Activated CD8-positive, alpha-beta memory T cell treated with anti-CD3 and anti-CD28 coated beads, Interleukin-2, amount 50 U/mL, for 1 hour (primary cell): Measurements from ENCODE around the gene C1orf105.

Experiments
- DNase-seq: peaks from one replicate; pipeline ENCODE4 v3.0.0-alpha.2; 2020; ENCODE audit errors: extremely low read depth

The C1orf105 gene

GRCh38 chr1:172457479-172458130, 37.1 kb downstream of the C1orf105 start:
- no peak for DNase-seq

GRCh38 chr1:172460177-172460576, 39.7 kb downstream of the C1orf105 start:
- DNase-seq: no peak

GRCh38 chr1:172460887-172461315, 40.4 kb downstream of the C1orf105 start:
- DNase-seq: no peak

GRCh38 chr1:172465617-172466016, 45.1 kb downstream of the C1orf105 start:
- DNase-seq: no peak

GRCh38 chr1:172466795-172467407, 46.4 kb downstream of the C1orf105 start:
- DNase-seq: no peak

GRCh38 chr1:172467446-172467845, 47.0 kb downstream of the C1orf105 start:
- no peak for DNase-seq

GRCh38 chr1:172468296-172468695, 47.8 kb downstream of the C1orf105 start:
- no peak for DNase-seq

- no peak for DNase-seq
Observed at GRCh38 chr1:172469717-172470116, 49.2 kb downstream of the C1orf105 start.

- DNase-seq: no peak
Observed at GRCh38 chr1:172470149-172470548, 49.7 kb downstream of the C1orf105 start.

GRCh38 chr1:172471666-172472065, 51.2 kb downstream of the C1orf105 start:
- DNase-seq: no peak

- DNase-seq: no peak
Observed at GRCh38 chr1:172472495-172472894, 52.0 kb downstream of the C1orf105 start.

- no peak for DNase-seq
Observed at GRCh38 chr1:172473302-172473701, 52.8 kb downstream of the C1orf105 start.

- DNase-seq: no peak
Observed at GRCh38 chr1:172473842-172474241, 53.4 kb downstream of the C1orf105 start.

GRCh38 chr1:172476218-172476811, 55.8 kb downstream of the C1orf105 start:
- DNase-seq: no peak

GRCh38 chr1:172477216-172477615, 56.7 kb downstream of the C1orf105 start:
- no peak for DNase-seq

- no peak for DNase-seq
Observed at GRCh38 chr1:172477741-172478140, 57.3 kb downstream of the C1orf105 start.

- no peak for DNase-seq
Observed at GRCh38 chr1:172478485-172478884, 58.0 kb downstream of the C1orf105 start.

- no peak for DNase-seq
Observed at GRCh38 chr1:172480431-172480830, 59.9 kb downstream of the C1orf105 start.

- no peak for DNase-seq
Observed at GRCh38 chr1:172482044-172482443, 61.6 kb downstream of the C1orf105 start.

GRCh38 chr1:172483448-172483847, 63.0 kb downstream of the C1orf105 start:
- DNase-seq: no peak

GRCh38 chr1:172484252-172484651, 63.8 kb downstream of the C1orf105 start:
- DNase-seq: no peak

GRCh38 chr1:172485626-172486025, 65.1 kb downstream of the C1orf105 start:
- DNase-seq: no peak

- no peak for DNase-seq
Observed at GRCh38 chr1:172486805-172487454, 66.4 kb downstream of the C1orf105 start.
